ENCODE results near the gene GTSF1L. TPM values are rescaled to one million over a fixed set of nuclear protein-coding genes. Genes with fewer than 3 reads are reported as not detected.

The GTSF1L gene
- polyA plus RNA-seq, 1 experiment: not detected

GRCh38 chr20:43766917-43767316, 40.1 kb upstream of the GTSF1L start:
- no peak for TF ChIP-seq CTCF (IDR thresholded peaks at IDR 0.05; ENCODE audit: insufficient read depth, low read depth, low read length)
- POLR2A ChIA-PET: no interaction called here
- DNase-seq (ENCODE audit: low read depth): no peak
- CTCF ChIA-PET: interaction anchor here (1.0 to 5.9 kb wide), 2 partner anchors 11 to 16 kb away, joined by 3 to 29 read pairs; no protein-coding TSS in a partner anchor
- no peaks in the 10 kb centered on the region for H3K36me3 ChIP-seq (ENCODE audit: control insufficient read depth, insufficient read depth, low read length)
- peaks cover 9% of the 10 kb centered on the region for H3K27me3 ChIP-seq (ENCODE audit: control insufficient read depth, insufficient read depth, low read length)
- no peak overlapping the region for H3K4me3 ChIP-seq (ENCODE audit: low read depth, low read length)

GRCh38 chr20:43766385-43766784, 39.6 kb upstream of the GTSF1L start:
- no peak for TF ChIP-seq CTCF (IDR thresholded peaks at IDR 0.05; ENCODE audit: insufficient read depth, low read depth, low read length)
- no peak for DNase-seq (ENCODE audit: low read depth)
- Histone ChIP-seq H3K4me3 (ENCODE audit: low read depth, low read length) (no peak overlapping the region), H3K36me3 (ENCODE audit: control insufficient read depth, insufficient read depth, low read length) (no peaks in the 10 kb centered on the region), H3K27me3 (ENCODE audit: control insufficient read depth, insufficient read depth, low read length) (peaks cover 9% of the 10 kb centered on the region)
- ChIA-PET POLR2A (no interaction called here), CTCF (interaction anchor here (1.0 to 5.9 kb wide), 2 partner anchors 10 to 16 kb away, joined by 3 to 29 read pairs; no protein-coding TSS in a partner anchor)

GRCh38 chr20:43765916-43766315, 39.1 kb upstream of the GTSF1L start:
- no peak for DNase-seq (ENCODE audit: low read depth)
- ChIA-PET POLR2A (no interaction called here), CTCF (interaction anchor here (1.0 to 5.9 kb wide), 2 partner anchors 10 to 15 kb away, joined by 3 to 29 read pairs; no protein-coding TSS in a partner anchor)
- Histone ChIP-seq H3K27me3 (ENCODE audit: control insufficient read depth, insufficient read depth, low read length) (peaks cover 8% of the 10 kb centered on the region), H3K4me3 (ENCODE audit: low read depth, low read length) (no peak overlapping the region), H3K36me3 (ENCODE audit: control insufficient read depth, insufficient read depth, low read length) (no peaks in the 10 kb centered on the region)
- no peak for TF ChIP-seq CTCF (IDR thresholded peaks at IDR 0.05; ENCODE audit: insufficient read depth, low read depth, low read length)

GRCh38 chr20:43762911-43763310, 36.1 kb upstream of the GTSF1L start:
- CTCF ChIA-PET: interaction anchor here (3.5 kb wide), 1 partner anchor 13 kb away, joined by 13 read pairs; no protein-coding TSS in a partner anchor

More at GRCh38 chr20:43762911-43763310, 36.1 kb upstream of the GTSF1L start:
- POLR2A ChIA-PET: no interaction called here
- DNase-seq (ENCODE audit: low read depth): no peak
- no peak overlapping the region for H3K4me3 ChIP-seq (ENCODE audit: low read depth, low read length)
- no peak for TF ChIP-seq CTCF (IDR thresholded peaks at IDR 0.05; ENCODE audit: insufficient read depth, low read depth, low read length)
- peaks cover 7% of the 10 kb centered on the region for H3K27me3 ChIP-seq (ENCODE audit: control insufficient read depth, insufficient read depth, low read length)
- H3K36me3 ChIP-seq (ENCODE audit: control insufficient read depth, insufficient read depth, low read length): no peaks in the 10 kb centered on the region

Measured in BJ (cell line).